Measurements from ENCODE around the gene PRRT1B. TPM values are rescaled to one million over a fixed set of nuclear protein-coding genes. Genes with fewer than 3 reads are reported as not detected.
"Not testable (repeated sequence)": the region's sequence is repeated elsewhere in the genome, so short reads cannot be mapped to it uniquely, and the experiment has no call there.

PRRT1B gene
- total RNA-seq, 2 experiments from 2014 or later, result not detected

DNA sequence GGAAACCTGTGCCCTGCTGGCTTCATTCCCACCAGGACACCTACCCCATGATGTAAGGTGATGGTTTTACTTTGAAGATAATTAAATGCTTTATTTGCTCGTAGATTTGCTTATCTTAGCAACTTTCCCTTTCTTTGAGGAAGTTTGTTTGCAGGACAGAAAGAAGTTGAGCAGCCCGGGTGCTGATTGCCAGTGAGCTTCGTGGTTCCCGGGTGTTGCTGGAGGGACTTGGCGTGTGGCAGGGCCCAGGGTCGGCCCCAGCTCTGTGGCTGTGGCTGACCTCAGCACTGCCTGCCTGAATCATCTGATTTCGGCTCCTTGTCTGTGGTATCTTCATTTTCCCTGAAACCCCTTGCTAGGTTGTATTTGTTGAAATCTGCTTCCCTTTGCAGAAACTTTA lies 33.9 kb upstream of the PRRT1B start:
- Histone ChIP-seq H3K9me3 (ENCODE audit: control insufficient read depth in 1 of 2, insufficient read depth in 1 of 2, low read length in 2 of 2) (no peaks in the 10 kb centered on the region), H3K4me3 (ENCODE audit: low read length) (no peak overlapping the region), H3K27me3 (ENCODE audit: control insufficient read depth in 1 of 2, insufficient read depth in 2 of 2, low read length in 2 of 2) (no peaks in the 10 kb centered on the region), H3K27ac (ENCODE audit: low read depth in 1 of 2, low read length in 2 of 2) (no peak overlapping the region), H3K4me1 (ENCODE audit: insufficient read depth, low read length) (no peaks in the 10 kb centered on the region), H3K36me3 (ENCODE audit: insufficient read depth, low read length) (peaks cover 85% of the 10 kb centered on the region)
- POLR2A ChIA-PET, result interaction anchor here (1.1 kb wide), 1 partner anchor 8 kb away, joined by 3 read pairs; the partner anchor contains the start of gene POMT1
- Mint-ChIP-seq H3K4me3 (no peak overlapping the region), H3K27me3 (no peaks in the 10 kb centered on the region), H3K4me1 (ENCODE audit: low read depth) (no peaks in the 10 kb centered on the region), H3K9me3 (no peaks in the 10 kb centered on the region), H3K36me3 (ENCODE audit: low read depth) (peaks cover 79% of the 10 kb centered on the region), H3K27ac (no peak overlapping the region)
- no peak for ATAC-seq (ENCODE audit: poor library complexity)
- TF ChIP-seq, protein P1, sequence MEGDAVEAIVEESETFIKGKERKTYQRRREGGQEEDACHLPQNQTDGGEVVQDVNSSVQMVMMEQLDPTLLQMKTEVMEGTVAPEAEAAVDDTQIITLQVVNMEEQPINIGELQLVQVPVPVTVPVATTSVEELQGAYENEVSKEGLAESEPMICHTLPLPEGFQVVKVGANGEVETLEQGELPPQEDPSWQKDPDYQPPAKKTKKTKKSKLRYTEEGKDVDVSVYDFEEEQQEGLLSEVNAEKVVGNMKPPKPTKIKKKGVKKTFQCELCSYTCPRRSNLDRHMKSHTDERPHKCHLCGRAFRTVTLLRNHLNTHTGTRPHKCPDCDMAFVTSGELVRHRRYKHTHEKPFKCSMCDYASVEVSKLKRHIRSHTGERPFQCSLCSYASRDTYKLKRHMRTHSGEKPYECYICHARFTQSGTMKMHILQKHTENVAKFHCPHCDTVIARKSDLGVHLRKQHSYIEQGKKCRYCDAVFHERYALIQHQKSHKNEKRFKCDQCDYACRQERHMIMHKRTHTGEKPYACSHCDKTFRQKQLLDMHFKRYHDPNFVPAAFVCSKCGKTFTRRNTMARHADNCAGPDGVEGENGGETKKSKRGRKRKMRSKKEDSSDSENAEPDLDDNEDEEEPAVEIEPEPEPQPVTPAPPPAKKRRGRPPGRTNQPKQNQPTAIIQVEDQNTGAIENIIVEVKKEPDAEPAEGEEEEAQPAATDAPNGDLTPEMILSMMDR (IDR thresholded peaks at IDR 0.05), result no peak
- CTCF ChIA-PET, result interaction anchor here (0.6 kb wide), 1 partner anchor 35 kb away, joined by 3 read pairs; no protein-coding TSS in a partner anchor
- DNase-seq, result no peak
- intact Hi-C loops (cut with DNase I, micrococcal nuclease), result no loop called here

DNA sequence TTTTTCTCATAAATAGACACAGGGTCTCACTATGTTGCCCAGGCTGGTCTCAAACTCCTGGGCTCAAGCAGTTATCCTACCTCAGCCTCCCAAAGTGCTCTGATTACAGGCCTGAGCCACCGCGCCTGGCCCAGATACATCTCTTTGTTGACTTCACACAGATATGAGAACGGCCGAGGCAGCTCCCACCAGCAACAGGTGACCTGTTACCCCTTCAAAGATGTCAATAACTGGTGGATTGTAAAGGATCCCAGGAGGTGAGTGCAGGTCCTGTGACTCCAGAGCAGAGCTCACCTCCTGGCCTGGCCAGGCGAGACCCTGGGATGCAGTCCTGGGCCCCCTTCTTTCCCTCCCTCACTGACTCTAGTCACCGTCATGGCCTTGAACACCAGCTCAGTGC lies 33.4 kb upstream of the PRRT1B start:
- Histone ChIP-seq H3K4me3 (ENCODE audit: low read length) (no peak overlapping the region), H3K36me3 (ENCODE audit: insufficient read depth, low read length) (peaks cover 87% of the 10 kb centered on the region), H3K9me3 (ENCODE audit: control insufficient read depth in 1 of 2, insufficient read depth in 1 of 2, low read length in 2 of 2) (no peaks in the 10 kb centered on the region), H3K4me1 (ENCODE audit: insufficient read depth, low read length) (no peaks in the 10 kb centered on the region), H3K27ac (ENCODE audit: low read depth in 1 of 2, low read length in 2 of 2) (no peak overlapping the region), H3K27me3 (ENCODE audit: control insufficient read depth in 1 of 2, insufficient read depth in 2 of 2, low read length in 2 of 2) (no peaks in the 10 kb centered on the region)
- Mint-ChIP-seq H3K27ac (no peak overlapping the region), H3K27me3 (no peaks in the 10 kb centered on the region), H3K9me3 (no peaks in the 10 kb centered on the region), H3K4me1 (ENCODE audit: low read depth) (no peaks in the 10 kb centered on the region), H3K4me3 (no peak overlapping the region), H3K36me3 (ENCODE audit: low read depth) (peaks cover 74% of the 10 kb centered on the region)
- TF ChIP-seq, protein P1 (IDR thresholded peaks at IDR 0.05), result no peak
- no peak for ATAC-seq (ENCODE audit: poor library complexity)
- intact Hi-C loops (cut with DNase I, micrococcal nuclease), result no loop called here
- CTCF ChIA-PET, result interaction anchor here (0.6 kb wide), 1 partner anchor 35 kb away, joined by 3 read pairs; no protein-coding TSS in a partner anchor
- no peak for DNase-seq
- POLR2A ChIA-PET, result interaction anchor here (1.1 kb wide), 1 partner anchor 9 kb away, joined by 3 read pairs; the partner anchor contains the start of gene POMT1

DNA sequence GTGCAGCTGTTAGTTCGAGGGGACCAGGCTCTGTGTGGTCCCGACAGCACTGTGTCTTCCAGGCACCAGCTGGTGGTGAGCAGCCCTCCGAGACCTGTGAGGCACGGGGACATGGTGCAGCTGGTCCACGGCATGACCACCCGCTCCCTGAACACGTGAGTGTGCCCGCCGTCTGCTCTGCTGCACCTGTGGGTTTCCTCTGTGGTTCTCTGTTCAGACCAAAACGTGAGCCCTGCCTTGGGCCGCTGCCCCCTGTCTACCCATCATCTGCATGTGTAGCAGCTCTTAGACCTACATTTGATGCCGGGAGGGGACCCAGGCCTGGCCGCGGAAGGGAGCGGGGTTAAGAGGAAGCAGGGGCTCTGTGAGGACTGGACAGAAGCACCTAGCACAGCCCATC lies 32.1 kb upstream of the PRRT1B start:
- TF ChIP-seq, protein P1 (IDR thresholded peaks at IDR 0.05), result no peak
- no peak overlapping the region for H3K4me3 ChIP-seq (ENCODE audit: low read length)
- intact Hi-C loops (cut with DNase I, micrococcal nuclease), result no loop called here
- no peak overlapping the region for H3K4me3 Mint-ChIP-seq
- H3K27me3 ChIP-seq (ENCODE audit: control insufficient read depth in 1 of 2, insufficient read depth in 2 of 2, low read length in 2 of 2), result no peaks in the 10 kb centered on the region
- H3K27ac ChIP-seq (ENCODE audit: low read depth in 1 of 2, low read length in 2 of 2), result no peak overlapping the region
- H3K27ac Mint-ChIP-seq, result no peak overlapping the region
- H3K36me3 Mint-ChIP-seq (ENCODE audit: low read depth), result peaks cover 65% of the 10 kb centered on the region
- ATAC-seq (ENCODE audit: poor library complexity) (no peak), DNase-seq (no peak)
- peaks cover 89% of the 10 kb centered on the region for H3K36me3 ChIP-seq (ENCODE audit: insufficient read depth, low read length)
- no peaks in the 10 kb centered on the region for H3K9me3 Mint-ChIP-seq
- no peaks in the 10 kb centered on the region for H3K4me1 ChIP-seq (ENCODE audit: insufficient read depth, low read length)
- H3K4me1 Mint-ChIP-seq (ENCODE audit: low read depth), result no peaks in the 10 kb centered on the region
- no peaks in the 10 kb centered on the region for H3K27me3 Mint-ChIP-seq
- H3K9me3 ChIP-seq (ENCODE audit: control insufficient read depth in 1 of 2, insufficient read depth in 1 of 2, low read length in 2 of 2), result no peaks in the 10 kb centered on the region
- CTCF ChIA-PET, result no interaction called here
- POLR2A ChIA-PET, result no interaction called here

DNA sequence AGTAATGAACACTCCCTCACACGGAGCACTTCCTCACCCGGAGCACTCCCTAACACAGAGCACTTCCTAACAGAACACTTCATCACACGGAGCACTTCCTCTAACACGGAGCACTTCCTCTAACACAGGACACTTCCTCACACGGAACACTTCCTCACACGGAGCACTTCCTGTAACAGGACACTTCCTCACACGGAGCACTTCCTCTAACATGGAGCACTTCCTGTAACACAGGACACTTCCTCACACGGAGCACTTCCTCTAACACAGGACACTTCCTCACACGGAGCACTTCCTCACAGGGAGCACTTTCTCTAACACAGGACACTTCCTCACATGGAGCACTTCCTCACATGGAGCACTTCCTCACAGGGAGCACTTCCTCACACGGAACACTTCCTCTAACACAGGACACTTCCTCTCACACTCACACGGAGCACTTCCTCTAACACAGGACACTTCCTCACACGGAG lies 29.7 kb upstream of the PRRT1B start:
- H3K36me3 ChIP-seq (ENCODE audit: insufficient read depth, low read length), result peaks cover 91% of the 10 kb centered on the region
- H3K4me1 Mint-ChIP-seq (ENCODE audit: low read depth); H3K9me3 ChIP-seq (ENCODE audit: control insufficient read depth in 1 of 2, insufficient read depth in 1 of 2, low read length in 2 of 2); H3K4me3 ChIP-seq (ENCODE audit: low read length); DNase-seq; POLR2A ChIA-PET; H3K27ac ChIP-seq (ENCODE audit: low read depth in 1 of 2, low read length in 2 of 2); H3K27me3 Mint-ChIP-seq; CTCF ChIA-PET; H3K9me3 Mint-ChIP-seq; H3K4me3 Mint-ChIP-seq; ATAC-seq (ENCODE audit: poor library complexity); H3K27me3 ChIP-seq (ENCODE audit: control insufficient read depth in 1 of 2, insufficient read depth in 2 of 2, low read length in 2 of 2); intact Hi-C loops (cut with DNase I, micrococcal nuclease); H3K4me1 ChIP-seq (ENCODE audit: insufficient read depth, low read length); H3K27ac Mint-ChIP-seq: not testable (repeated sequence)
- H3K36me3 Mint-ChIP-seq (ENCODE audit: low read depth), result peaks cover 49% of the 10 kb centered on the region

Measured in CD4-positive, alpha-beta T cell (primary cell).